GM19351 (cell line): ENCODE results near the gene P3H3.
A peak's percentile ranks its signal among the peaks of the same experiment; 100 is the strongest.
"Not testable (repeated sequence)": the region's sequence is repeated elsewhere in the genome, so short reads cannot be mapped to it uniquely, and the experiment has no call there.

ENCODE experiments used
- ATAC-seq: cut with Tn5 transposase; IDR thresholded peaks from one replicate; pipeline ENCODE4 v1.9.1; 2021; ENCODE audit warnings: mild to moderate bottlenecking, moderate library complexity; ENCODE audit not compliant: unreplicated experiment

Gene P3H3

GRCh38 chr12:6863586-6864321 lies 35.5 kb downstream of the P3H3 start:
- ATAC-seq: no peak

- ATAC-seq: not testable (repeated sequence)
Measured at GRCh38 chr12:6865307-6865706, 37.1 kb downstream of the P3H3 start.

GRCh38 chr12:6866163-6866919 lies 38.1 kb downstream of the P3H3 start:
- no peak for ATAC-seq

- ATAC-seq: peak; percentile 7
Measured at GRCh38 chr12:6866920-6867412, 38.8 kb downstream of the P3H3 start.

GRCh38 chr12:6867413-6868210 lies 39.4 kb downstream of the P3H3 start, which contains the start of gene TPI1:
TSS of gene TPI1 (plus strand) at chr12:6867531. CDS start at chr12:6867567, 36 bp downstream.
- peak; percentile 63 for ATAC-seq

- no peak for ATAC-seq
Measured at GRCh38 chr12:6868211-6869048, 40.2 kb downstream of the P3H3 start.

GRCh38 chr12:6869049-6870021 lies 41.1 kb downstream of the P3H3 start:
- ATAC-seq: no peak

- not testable (repeated sequence) for ATAC-seq
Measured at GRCh38 chr12:6870304-6870703, 42.1 kb downstream of the P3H3 start.

- ATAC-seq: no peak
Measured at GRCh38 chr12:6871052-6871957, 43.1 kb downstream of the P3H3 start.

GRCh38 chr12:6872073-6873048 lies 44.2 kb downstream of the P3H3 start:
- peak; percentile 38 for ATAC-seq

- peak; percentile 80 for ATAC-seq
Measured at GRCh38 chr12:6873094-6874014, 45.1 kb downstream of the P3H3 start, which contains the start of gene SPSB2. TSS of gene SPSB2 (minus strand) at chr12:6873303. CDS start at chr12:6872901, 402 bp downstream.

GRCh38 chr12:6874015-6874368 lies 45.8 kb downstream of the P3H3 start:
- ATAC-seq: not testable (repeated sequence)

- ATAC-seq: not testable (repeated sequence)
Measured at GRCh38 chr12:6879824-6880223, 51.6 kb downstream of the P3H3 start.

- no peak for ATAC-seq
Measured at GRCh38 chr12:6883252-6883651, 55.0 kb downstream of the P3H3 start.

- ATAC-seq: no peak
Measured at GRCh38 chr12:6883683-6884082, 55.5 kb downstream of the P3H3 start.

GRCh38 chr12:6884539-6884938 lies 56.3 kb downstream of the P3H3 start:
- ATAC-seq: no peak
